K562 treated with DMSO at 1 percent for 12 hours (cell line): ENCODE data around the gene H3-3A. TPM values are rescaled to one million over a fixed set of nuclear protein-coding genes. Genes with fewer than 3 reads are reported as not detected.

Source experiments
- total RNA-seq: library from RNA; unstranded; fragments of 300-600 nt; gene quantifications from 2 replicates; pipeline ENCODE4 v1.2.3, GENCODE V29; 2022; ENCODE audit not compliant: insufficient read depth

The H3-3A gene
- total RNA-seq: 557 and 703 TPM in 2 replicates

DNA sequence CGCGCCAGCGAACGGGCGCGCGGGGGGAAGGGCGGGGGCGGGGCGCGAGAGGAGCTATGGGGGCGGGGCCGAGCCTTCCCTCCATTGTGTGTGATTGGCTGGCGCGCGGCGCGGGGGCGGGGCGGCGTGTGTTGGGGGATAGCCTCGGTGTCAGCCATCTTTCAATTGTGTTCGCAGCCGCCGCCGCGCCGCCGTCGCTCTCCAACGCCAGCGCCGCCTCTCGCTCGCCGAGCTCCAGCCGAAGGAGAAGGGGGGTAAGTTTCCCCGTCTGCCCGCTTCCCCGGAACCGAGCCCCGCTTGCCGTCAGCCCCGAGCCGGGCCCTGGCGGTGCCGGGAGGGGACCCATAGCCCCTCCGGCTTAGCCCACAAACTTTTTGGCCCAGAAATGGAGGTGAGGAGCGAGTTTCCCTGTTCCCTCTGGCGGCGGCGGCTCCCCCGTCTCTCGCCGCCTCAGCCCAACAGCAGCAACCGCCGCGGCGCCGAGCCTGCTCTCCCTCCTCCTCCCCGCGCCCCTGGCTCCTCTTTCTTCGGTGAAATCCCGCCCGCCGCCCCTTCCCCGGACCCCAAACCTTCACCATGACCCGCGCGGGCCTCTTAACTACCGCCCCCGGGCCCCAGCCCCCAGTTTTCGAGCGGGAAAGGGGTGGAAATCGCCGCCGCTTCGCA lies at the start of gene H3-3A:
Gene H3-3A (plus strand): TSS at position 159 of the 666 bp plus-strand sequence. CDS start 1,636 bp downstream, outside the sequence.

Other genes with a start within 250 kb of the H3-3A start
- gene TMEM63A, start 180.3 kb upstream of the H3-3A start, total RNA-seq: 10.8 and 40.2 TPM in 2 replicates
- gene LEFTY1, start 173.6 kb upstream of the H3-3A start, total RNA-seq: not detected in 2 replicates
- 185 and 200 TPM in 2 replicates for gene PYCR2, start 138.5 kb upstream of the H3-3A start, total RNA-seq
- gene LEFTY2, start 121.5 kb upstream of the H3-3A start, total RNA-seq: 0.41 TPM in 1 of 2 replicates, not detected in the other
- gene SDE2, start 63.4 kb upstream of the H3-3A start, total RNA-seq: 9.6 and 19.2 TPM in 2 replicates
- 17.6 and 37.1 TPM in 2 replicates for gene ACBD3, start 124.0 kb downstream of the H3-3A start, total RNA-seq
- gene MIXL1, start 160.9 kb downstream of the H3-3A start, total RNA-seq: not detected in 2 replicates
- 6.7 and 19.5 TPM in 2 replicates for gene LIN9, start 246.4 kb downstream of the H3-3A start, total RNA-seq